T-cell (primary cell): Measurements from ENCODE around the gene PYGO1. TPM values are rescaled to one million over a fixed set of nuclear protein-coding genes. Genes with fewer than 3 reads are reported as not detected.

ENCODE experiments used
- ATAC-seq, 4 experiments: fragments of 200-7000 bp in 3 of 4; fragments of 150-1000 bp in 1 of 4; cut with Tn5 transposase; replicated peaks in 1 of 4; 1 replicate in 3 of 4; 2 replicates in 1 of 4; pipeline ENCODE4 v1.10.0; 2021; ENCODE audit warnings: moderate library complexity in 3 of 4, mild to moderate bottlenecking in 2 of 4, moderate number of reproducible peaks in 1 of 4
- CTCF ChIA-PET, 2 donors: fragments of 300-600 bp; sonication (Branson Sonifier 250); formaldehyde crosslinking; loops; one replicate each; lab custom pipeline; 2022; ENCODE audit warnings: antibody characterized with exemption in 2 of 2; lab: Charles Lee
- POLR2A ChIA-PET, 2 donors: fragments of 300-600 bp; sonication (Branson Sonifier 250); formaldehyde crosslinking; loops; one replicate each; lab custom pipeline; 2022; ENCODE audit warnings: antibody characterized with exemption in 2 of 2; lab: Charles Lee
- DNase-seq, 35 experiments: peaks; one replicate each; pipeline versions ENCODE4 v3.0.0 to v3.0.0-alpha.2; 2013 to 2023
- H3K27ac ChIP-seq: one replicate; pipeline ENCODE4 v1.5.1; 2013; ENCODE audit warnings: low read length
- H3K27me3 ChIP-seq, 2 experiments: replicated peaks in 1 of 2; 1 replicate in 1 of 2; 2 replicates in 1 of 2; pipeline versions ENCODE4 v1.6.1 to v1.7.0; 2013; ENCODE audit warnings: low read length in 1 of 2, mixed read lengths in 1 of 2; ENCODE audit not compliant: control insufficient read depth in 2 of 2, insufficient read depth in 2 of 2; ENCODE audit errors: extremely low read depth in 1 of 2
- H3K36me3 ChIP-seq, 2 donors: 1 replicate in 1 of 2; 2 replicates in 1 of 2; pipeline versions ENCODE4 v1.6.1 to v1.7.0; 2013; ENCODE audit warnings: low read length in 1 of 2; ENCODE audit not compliant: control insufficient read depth in 2 of 2, insufficient read depth in 1 of 2; ENCODE audit errors: extremely low read depth in 1 of 2
- H3K4me1 ChIP-seq, 2 experiments: 1 replicate in 1 of 2; 2 replicates in 1 of 2; pipeline versions ENCODE4 v1.6.1 to v1.7.0; 2013; ENCODE audit warnings: low read length in 2 of 2, mixed read lengths in 1 of 2; ENCODE audit not compliant: insufficient read depth in 2 of 2, control insufficient read depth in 1 of 2; ENCODE audit errors: extremely low read depth in 1 of 2
- H3K4me3 ChIP-seq, 2 donors: 1 replicate in 1 of 2; 2 replicates in 1 of 2; pipeline versions ENCODE4 v1.5.1 to v1.7.0; 2013; ENCODE audit warnings: mild to moderate bottlenecking in 2 of 2, low read length in 1 of 2, moderate library complexity in 1 of 2; ENCODE audit not compliant: control insufficient read depth in 1 of 2; ENCODE audit errors: extremely low read depth in 1 of 2
- H3K9me3 ChIP-seq: 2 replicates; pipeline ENCODE4 v1.7.0; 2013
- H3K27ac Mint-ChIP-seq, 2 donors: one replicate each; pipeline ENCODE4 v1.8.0; 2020 to 2021; ENCODE audit warnings: mild to moderate bottlenecking in 2 of 2, mixed read lengths in 2 of 2
- H3K27me3 Mint-ChIP-seq, 2 donors: one replicate each; pipeline ENCODE4 v1.8.0; 2021 to 2022; ENCODE audit warnings: mixed read lengths in 2 of 2
- H3K36me3 Mint-ChIP-seq: one replicate; pipeline ENCODE4 v1.8.0; 2021; ENCODE audit warnings: mixed read lengths
- H3K4me1 Mint-ChIP-seq, 3 donors: one replicate each; pipeline ENCODE4 v1.8.0; 2020 to 2022; ENCODE audit warnings: mixed read lengths in 3 of 3, mild to moderate bottlenecking in 1 of 3
- H3K4me3 Mint-ChIP-seq, 3 donors: one replicate each; pipeline ENCODE4 v1.8.0; 2020 to 2022; ENCODE audit warnings: mild to moderate bottlenecking in 3 of 3, mixed read lengths in 3 of 3, moderate library complexity in 3 of 3
- H3K9me3 Mint-ChIP-seq, 3 donors: one replicate each; pipeline ENCODE4 v1.8.0; 2020 to 2022; ENCODE audit warnings: mixed read lengths in 3 of 3
- WGBS: methylation state at CpG from one replicate; pipeline ENCODE4 v1.1.5; 2013; ENCODE audit warnings: missing lambda C conversion rate; ENCODE audit not compliant: insufficient coverage; 5-methylcytosine and 5-hydroxymethylcytosine counted together
- total RNA-seq, 35 experiments: library from RNA in 6 of 35; stranded (reverse) in 6 of 35; fragments of 120-200 nt in 1 of 35; gene quantifications; one replicate each; pipeline versions ENCODE4 v1.2.1 to v1.2.4 and lab custom pipeline; 2013 to 2026

Gene PYGO1
- total RNA-seq, 5 donors from 2014 or later (not counting 1 experiment from before 2014, with no cell fraction given): 0.06 to 0.18 (median 0.10) TPM; not detected in 2

GRCh38 chr15:55562601-55563000, 25.5 kb downstream of the PYGO1 start:
- CTCF ChIA-PET: no interaction called here
- Mint-ChIP-seq H3K36me3 (no peaks in the 10 kb centered on the region), H3K4me1 (no peaks in the 10 kb centered on the region), H3K9me3 (peaks cover 0 to 8% (median 6%) of the 10 kb centered on the region in 3 donors), H3K27me3 (peaks cover 4% of the 10 kb centered on the region in 2 donors), H3K27ac (no peak overlapping the region), H3K4me3 (no peak overlapping the region)
- H3K4me1 ChIP-seq: no peaks in the 10 kb centered on the region
- DNase-seq: no peak
- H3K9me3 ChIP-seq: no peaks in the 10 kb centered on the region
- no peaks in the 10 kb centered on the region for H3K36me3 ChIP-seq
- H3K4me3 ChIP-seq: no peak overlapping the region
- H3K27me3 ChIP-seq: peaks cover 0 to 3% of the 10 kb centered on the region in 2 experiments
- no peak overlapping the region for H3K27ac ChIP-seq
- WGBS: 100% methylated on average over 2 of the region's 3 CpGs
- POLR2A ChIA-PET: no interaction called here
- no peak for ATAC-seq

- Histone ChIP-seq H3K9me3 (peaks cover 3% of the 10 kb centered on the region), H3K4me1 (no peaks in the 10 kb centered on the region), H3K36me3 (no peaks in the 10 kb centered on the region), H3K27me3 (peaks cover 0 to 23% of the 10 kb centered on the region in 2 experiments), H3K4me3 (no peak overlapping the region), H3K27ac (no peak overlapping the region)
- H3K9me3 Mint-ChIP-seq: peaks cover 19 to 25% (median 19%) of the 10 kb centered on the region in 3 donors
- no peak for DNase-seq
- H3K27ac Mint-ChIP-seq: no peak overlapping the region
- no peaks in the 10 kb centered on the region for H3K36me3 Mint-ChIP-seq
- ChIA-PET POLR2A (no interaction called here), CTCF (no interaction called here)
- H3K4me3 Mint-ChIP-seq: no peak overlapping the region
- WGBS: no CpG with 5 or more reads among the region's 4 CpGs
- no peaks in the 10 kb centered on the region for H3K4me1 Mint-ChIP-seq
- H3K27me3 Mint-ChIP-seq: peaks cover 14 to 21% of the 10 kb centered on the region in 2 donors
- no peak for ATAC-seq
Measured at GRCh38 chr15:55555089-55555488, 33.1 kb downstream of the PYGO1 start.

GRCh38 chr15:55552926-55553325, 35.2 kb downstream of the PYGO1 start:
- CTCF ChIA-PET: no interaction called here

GRCh38 chr15:55552451-55552850, 35.7 kb downstream of the PYGO1 start:
- no peaks in the 10 kb centered on the region for H3K36me3 Mint-ChIP-seq
- Histone ChIP-seq H3K4me1 (no peaks in the 10 kb centered on the region), H3K9me3 (peaks cover 3% of the 10 kb centered on the region), H3K36me3 (no peaks in the 10 kb centered on the region), H3K27me3 (peaks cover 0 to 23% of the 10 kb centered on the region in 2 experiments), H3K27ac (no peak overlapping the region), H3K4me3 (no peak overlapping the region)
- 11% methylated on average over 3 of the region's 5 CpGs for WGBS
- ChIA-PET CTCF (no interaction called here), POLR2A (no interaction called here)
- H3K27ac Mint-ChIP-seq: no peak overlapping the region
- no peak for DNase-seq
- no peak overlapping the region for H3K4me3 Mint-ChIP-seq
- H3K27me3 Mint-ChIP-seq: peaks cover 14 to 18% of the 10 kb centered on the region in 2 donors
- peaks cover 19 to 25% (median 19%) of the 10 kb centered on the region in 3 donors for H3K9me3 Mint-ChIP-seq
- no peak for ATAC-seq
- H3K4me1 Mint-ChIP-seq: no peaks in the 10 kb centered on the region

More at GRCh38 chr15:55552926-55553325, 35.2 kb downstream of the PYGO1 start:
- ATAC-seq (no peak), DNase-seq (no peak)
- peaks cover 0 to 23% of the 10 kb centered on the region in 2 experiments for H3K27me3 ChIP-seq
- H3K27me3 Mint-ChIP-seq: peaks cover 14 to 22% of the 10 kb centered on the region in 2 donors
- H3K36me3 Mint-ChIP-seq: no peaks in the 10 kb centered on the region
- H3K4me3 Mint-ChIP-seq: no peak overlapping the region
- no peaks in the 10 kb centered on the region for H3K4me1 Mint-ChIP-seq
- WGBS: 50% methylated on average over 1 of the region's 2 CpGs
- H3K4me1 ChIP-seq: no peaks in the 10 kb centered on the region
- H3K9me3 ChIP-seq: peaks cover 3% of the 10 kb centered on the region
- no peak overlapping the region for H3K27ac ChIP-seq
- H3K27ac Mint-ChIP-seq: no peak overlapping the region
- H3K4me3 ChIP-seq: no peak overlapping the region
- POLR2A ChIA-PET: no interaction called here
- peaks cover 19 to 25% (median 19%) of the 10 kb centered on the region in 3 donors for H3K9me3 Mint-ChIP-seq
- H3K36me3 ChIP-seq: no peaks in the 10 kb centered on the region

GRCh38 chr15:55549305-55549704, 38.8 kb downstream of the PYGO1 start:
- H3K9me3 Mint-ChIP-seq: peaks cover 0 to under 1% (median under 1%) of the 10 kb centered on the region in 3 donors
- no peak for DNase-seq
- no peaks in the 10 kb centered on the region for H3K36me3 Mint-ChIP-seq
- POLR2A ChIA-PET: no interaction called here
- Histone ChIP-seq H3K4me1 (no peaks in the 10 kb centered on the region), H3K27ac (no peak overlapping the region), H3K36me3 (no peaks in the 10 kb centered on the region), H3K27me3 (peaks cover 0 to 23% of the 10 kb centered on the region in 2 experiments), H3K9me3 (no peaks in the 10 kb centered on the region), H3K4me3 (no peak overlapping the region)
- H3K4me1 Mint-ChIP-seq: no peaks in the 10 kb centered on the region
- WGBS: no CpG with 5 or more reads among the region's 1 CpG
- CTCF ChIA-PET: no interaction called here
- no peak for ATAC-seq
- no peak overlapping the region for H3K27ac Mint-ChIP-seq
- peaks cover 16 to 20% of the 10 kb centered on the region in 2 donors for H3K27me3 Mint-ChIP-seq
- no peak overlapping the region for H3K4me3 Mint-ChIP-seq

GRCh38 chr15:55546718-55547117, 41.4 kb downstream of the PYGO1 start:
- Histone ChIP-seq H3K9me3 (no peaks in the 10 kb centered on the region), H3K27me3 (peaks cover 0 to 4% of the 10 kb centered on the region in 2 experiments), H3K36me3 (no peaks in the 10 kb centered on the region), H3K27ac (no peak overlapping the region), H3K4me3 (no peak overlapping the region), H3K4me1 (no peaks in the 10 kb centered on the region)
- Mint-ChIP-seq H3K27ac (no peak overlapping the region), H3K27me3 (peaks cover 21 to 28% of the 10 kb centered on the region in 2 donors), H3K36me3 (no peaks in the 10 kb centered on the region), H3K9me3 (no peaks in the 10 kb centered on the region), H3K4me3 (no peak overlapping the region), H3K4me1 (no peaks in the 10 kb centered on the region)
- WGBS: 86% methylated on average over 4 of the region's 5 CpGs
- DNase-seq (no peak), ATAC-seq (no peak)
- CTCF ChIA-PET: no interaction called here
- POLR2A ChIA-PET: no interaction called here
